ENCODE results near the gene CT45A6. TPM values are rescaled to one million over a fixed set of nuclear protein-coding genes. Genes with fewer than 3 reads are reported as not detected.
"Not testable (repeated sequence)": the region's sequence is repeated elsewhere in the genome, so short reads cannot be mapped to it uniquely, and the experiment has no call there.

Gene CT45A6
- total RNA-seq, 1 experiment from 2014 or later = not detected

DNA sequence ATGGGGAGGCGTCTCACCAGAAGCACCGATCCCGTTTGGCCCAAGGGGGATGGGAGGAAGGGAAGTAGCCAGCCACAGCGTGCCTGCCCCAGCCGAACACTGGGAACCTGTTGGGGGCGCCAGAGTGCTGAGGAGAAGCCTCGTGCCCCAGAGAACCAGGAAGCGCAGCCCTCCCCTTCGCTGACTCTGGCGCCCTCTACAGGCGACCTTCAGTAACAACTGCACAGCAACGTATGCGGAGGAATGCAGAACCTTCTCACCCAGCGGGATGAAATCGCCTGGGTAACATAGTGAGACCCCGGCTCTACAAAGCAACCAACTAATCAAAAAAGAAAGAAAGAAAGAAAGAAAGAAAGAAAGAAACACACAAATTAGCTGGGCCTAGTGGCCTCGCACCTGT lies 34.5 kb downstream of the CT45A6 start, which contains the start of gene CT45A3:
Gene CT45A3, minus strand, starts transcription at position 101 of the 400 bp plus-strand sequence. CDS start 3,747 bp downstream, outside the sequence.
- H2BK5ac ChIP-seq (ENCODE audit: insufficient read length, low read length); H2AFZ ChIP-seq (ENCODE audit: low read length); H2BK15ac ChIP-seq (ENCODE audit: low read depth, low read length); H2BK120ac ChIP-seq (ENCODE audit: low read depth, low read length, poor library complexity, severe bottlenecking); H3K4me3 Mint-ChIP-seq; H3K4me2 ChIP-seq (ENCODE audit: insufficient read depth, insufficient read length, low read length); H4K91ac ChIP-seq (ENCODE audit: insufficient read length, low read depth, low read length); H3K9me3 Mint-ChIP-seq; H3K4me1 Mint-ChIP-seq; H3K4ac ChIP-seq (ENCODE audit: low read depth, low read length); H3K27me3 ChIP-seq (ENCODE audit: insufficient read depth, low read length); H3K56ac ChIP-seq (ENCODE audit: insufficient read length, low read depth, low read length); H3K27ac ChIP-seq (ENCODE audit: insufficient read length, low read depth, low read length); H3K23me2 ChIP-seq (ENCODE audit: insufficient read length, low read depth, low read length, poor library complexity, severe bottlenecking); H3K18ac ChIP-seq (ENCODE audit: insufficient read length, low read depth, low read length); H2BK20ac ChIP-seq (ENCODE audit: low read depth, low read length, poor library complexity, severe bottlenecking); H3K27me3 Mint-ChIP-seq (ENCODE audit: low read depth); H3K79me2 ChIP-seq (ENCODE audit: insufficient read depth, low read length); H3K27ac Mint-ChIP-seq; H3K9me3 ChIP-seq (ENCODE audit: control insufficient read depth, low read depth, low read length); H3K23ac ChIP-seq (ENCODE audit: insufficient read length, low read depth, low read length); H3K36me3 Mint-ChIP-seq (ENCODE audit: insufficient read depth in 1 of 3, low read depth in 3 of 3); H2BK12ac ChIP-seq (ENCODE audit: insufficient read length, low read depth, low read length); H3K79me1 ChIP-seq (ENCODE audit: insufficient read depth, low read depth, low read length, poor library complexity, severe bottlenecking); H3K14ac ChIP-seq (ENCODE audit: insufficient read depth, low read length); H4K5ac ChIP-seq (ENCODE audit: insufficient read length, low read depth, low read length); H3K9ac ChIP-seq (ENCODE audit: extremely low read depth, insufficient read length, low read length); H3K4me1 ChIP-seq (ENCODE audit: insufficient read depth, low read length); H4K8ac ChIP-seq (replicated peaks; ENCODE audit: insufficient read length, low read depth, low read length); H2AK5ac ChIP-seq (ENCODE audit: insufficient read length, low read length); H3T11ph ChIP-seq (ENCODE audit: low read length); DNase-seq; H4K20me1 ChIP-seq (ENCODE audit: control insufficient read depth, insufficient read depth, insufficient read length): not testable (repeated sequence)
- WGBS (ENCODE audit: extremely low coverage, insufficient read length, low lambda C conversion rate) = no CpG with 5 or more reads among the region's 17 CpGs

DNA sequence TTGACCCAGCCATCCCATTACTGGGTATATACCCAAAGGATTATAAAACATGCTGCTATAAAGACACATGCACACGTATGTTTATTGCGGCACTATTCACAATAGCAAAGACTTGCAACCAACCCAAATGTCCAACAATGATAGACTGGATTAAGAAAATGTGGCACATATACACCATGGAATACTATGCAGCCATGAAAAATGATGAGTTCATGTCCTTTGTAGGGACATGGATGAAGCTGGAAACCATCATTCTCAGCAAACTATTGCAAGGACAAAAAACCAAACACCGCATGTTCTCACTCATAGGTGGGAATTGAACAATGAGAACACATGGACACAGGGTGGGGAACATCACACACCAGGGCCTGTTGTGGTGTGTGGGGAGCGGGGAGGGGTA lies 57.8 kb downstream of the CT45A6 start:
- H3K14ac ChIP-seq (ENCODE audit: insufficient read depth, low read length); H3K27me3 Mint-ChIP-seq (ENCODE audit: low read depth); H3K9ac ChIP-seq (ENCODE audit: extremely low read depth, insufficient read length, low read length); H3T11ph ChIP-seq (ENCODE audit: low read length); H4K91ac ChIP-seq (ENCODE audit: insufficient read length, low read depth, low read length); H3K23me2 ChIP-seq (ENCODE audit: insufficient read length, low read depth, low read length, poor library complexity, severe bottlenecking); H3K4ac ChIP-seq (ENCODE audit: low read depth, low read length); H2BK20ac ChIP-seq (ENCODE audit: low read depth, low read length, poor library complexity, severe bottlenecking); H2BK12ac ChIP-seq (ENCODE audit: insufficient read length, low read depth, low read length); H2AK5ac ChIP-seq (ENCODE audit: insufficient read length, low read length); H2BK120ac ChIP-seq (ENCODE audit: low read depth, low read length, poor library complexity, severe bottlenecking); H3K23ac ChIP-seq (ENCODE audit: insufficient read length, low read depth, low read length); H3K56ac ChIP-seq (ENCODE audit: insufficient read length, low read depth, low read length); H3K4me1 Mint-ChIP-seq; H2BK15ac ChIP-seq (ENCODE audit: low read depth, low read length); H3K27ac ChIP-seq (ENCODE audit: insufficient read length, low read depth, low read length); H3K79me2 ChIP-seq (ENCODE audit: insufficient read depth, low read length); H4K20me1 ChIP-seq (ENCODE audit: control insufficient read depth, insufficient read depth, insufficient read length); H4K5ac ChIP-seq (ENCODE audit: insufficient read length, low read depth, low read length); H3K4me2 ChIP-seq (ENCODE audit: insufficient read depth, insufficient read length, low read length); DNase-seq; H4K8ac ChIP-seq (replicated peaks; ENCODE audit: insufficient read length, low read depth, low read length); H2AFZ ChIP-seq (ENCODE audit: low read length); H3K27me3 ChIP-seq (ENCODE audit: insufficient read depth, low read length); H3K79me1 ChIP-seq (ENCODE audit: insufficient read depth, low read depth, low read length, poor library complexity, severe bottlenecking); H3K4me1 ChIP-seq (ENCODE audit: insufficient read depth, low read length); H3K4me3 Mint-ChIP-seq; H2BK5ac ChIP-seq (ENCODE audit: insufficient read length, low read length); H3K18ac ChIP-seq (ENCODE audit: insufficient read length, low read depth, low read length); H3K27ac Mint-ChIP-seq: not testable (repeated sequence)
- no CpG with 5 or more reads among the region's 4 CpGs for WGBS (ENCODE audit: extremely low coverage, insufficient read length, low lambda C conversion rate)
- Mint-ChIP-seq H3K36me3 (ENCODE audit: insufficient read depth in 1 of 3, low read depth in 3 of 3) (peaks cover 0 to 21% (median 0%) of the 10 kb centered on the region in 3 experiments; a peak in 3 of 7 replicates), H3K9me3 (peaks cover 54 to 73% of the 10 kb centered on the region in 2 experiments)
- peaks cover 50% of the 10 kb centered on the region for H3K9me3 ChIP-seq (ENCODE audit: control insufficient read depth, low read depth, low read length)
